PFSK-1 (cell line): ENCODE measurements around the gene EFTUD2.

Experiments used
- POLR2AphosphoS5 ChIP-seq: IDR thresholded peaks from 2 replicates; pipeline ENCODE4 v1.6.1; 2012; ENCODE audit warnings: low read depth, mild to moderate bottlenecking, control low read depth, low read length, moderate library complexity
- TAF1 ChIP-seq: IDR thresholded peaks from 2 replicates; pipeline ENCODE4 v1.6.1; 2012; ENCODE audit warnings: low read length, control low read depth, borderline replicate concordance; ENCODE audit not compliant: insufficient read depth
- TF ChIP-seq, protein P1 (sequence below), 2 experiments: IDR thresholded peaks; 2 replicates each; pipeline versions ENCODE4 v1.6.1 to v1.8.0; 2011 to 2012; ENCODE audit warnings: low read depth in 2 of 2, low read length in 2 of 2, control low read depth in 1 of 2, inconsistent platforms in 1 of 2, mild to moderate bottlenecking in 1 of 2, moderate library complexity in 1 of 2; ENCODE audit not compliant: insufficient read depth in 1 of 2

DNA sequence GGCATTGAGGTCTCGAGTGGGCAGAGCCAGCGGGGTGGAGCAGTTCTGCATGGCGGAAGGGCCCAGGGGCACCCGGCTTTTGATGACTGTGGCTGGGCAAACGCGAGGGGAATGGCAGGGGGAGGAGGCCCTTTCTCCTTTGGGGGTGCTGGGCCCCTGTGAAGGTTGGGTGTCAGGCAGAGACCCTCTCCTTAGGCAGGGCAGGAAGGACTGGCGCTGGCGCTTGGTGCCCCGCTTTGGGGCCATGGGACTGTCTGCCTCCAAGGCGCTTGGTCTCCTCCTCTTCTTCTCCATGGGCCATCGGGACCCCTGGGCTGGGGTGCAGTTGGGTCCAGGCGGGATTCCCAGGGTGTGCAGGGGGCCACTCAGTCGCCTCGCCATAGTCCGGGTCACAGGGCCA lies 28.9 kb upstream of the EFTUD2 start:
- no peak for TF ChIP-seq TAF1
- TF ChIP-seq POLR2AphosphoS5, result no peak
- TF ChIP-seq, protein P1, sequence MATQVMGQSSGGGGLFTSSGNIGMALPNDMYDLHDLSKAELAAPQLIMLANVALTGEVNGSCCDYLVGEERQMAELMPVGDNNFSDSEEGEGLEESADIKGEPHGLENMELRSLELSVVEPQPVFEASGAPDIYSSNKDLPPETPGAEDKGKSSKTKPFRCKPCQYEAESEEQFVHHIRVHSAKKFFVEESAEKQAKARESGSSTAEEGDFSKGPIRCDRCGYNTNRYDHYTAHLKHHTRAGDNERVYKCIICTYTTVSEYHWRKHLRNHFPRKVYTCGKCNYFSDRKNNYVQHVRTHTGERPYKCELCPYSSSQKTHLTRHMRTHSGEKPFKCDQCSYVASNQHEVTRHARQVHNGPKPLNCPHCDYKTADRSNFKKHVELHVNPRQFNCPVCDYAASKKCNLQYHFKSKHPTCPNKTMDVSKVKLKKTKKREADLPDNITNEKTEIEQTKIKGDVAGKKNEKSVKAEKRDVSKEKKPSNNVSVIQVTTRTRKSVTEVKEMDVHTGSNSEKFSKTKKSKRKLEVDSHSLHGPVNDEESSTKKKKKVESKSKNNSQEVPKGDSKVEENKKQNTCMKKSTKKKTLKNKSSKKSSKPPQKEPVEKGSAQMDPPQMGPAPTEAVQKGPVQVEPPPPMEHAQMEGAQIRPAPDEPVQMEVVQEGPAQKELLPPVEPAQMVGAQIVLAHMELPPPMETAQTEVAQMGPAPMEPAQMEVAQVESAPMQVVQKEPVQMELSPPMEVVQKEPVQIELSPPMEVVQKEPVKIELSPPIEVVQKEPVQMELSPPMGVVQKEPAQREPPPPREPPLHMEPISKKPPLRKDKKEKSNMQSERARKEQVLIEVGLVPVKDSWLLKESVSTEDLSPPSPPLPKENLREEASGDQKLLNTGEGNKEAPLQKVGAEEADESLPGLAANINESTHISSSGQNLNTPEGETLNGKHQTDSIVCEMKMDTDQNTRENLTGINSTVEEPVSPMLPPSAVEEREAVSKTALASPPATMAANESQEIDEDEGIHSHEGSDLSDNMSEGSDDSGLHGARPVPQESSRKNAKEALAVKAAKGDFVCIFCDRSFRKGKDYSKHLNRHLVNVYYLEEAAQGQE (IDR thresholded peaks at IDR 0.05; ENCODE audit: insufficient read depth in 1 of 2, low read depth in 2 of 2, low read length in 2 of 2), result no peak
